HG02938 (cell line): ENCODE results near the gene SMAGP.
"Not testable (repeated sequence)": the region's sequence is repeated elsewhere in the genome, so short reads cannot be mapped to it uniquely, and the experiment has no call there.

ENCODE experiments used
- ATAC-seq: cut with Tn5 transposase; IDR thresholded peaks from one replicate; pipeline ENCODE4 v1.9.1; 2021; ENCODE audit warnings: mild to moderate bottlenecking, moderate library complexity; ENCODE audit not compliant: unreplicated experiment

SMAGP gene

DNA sequence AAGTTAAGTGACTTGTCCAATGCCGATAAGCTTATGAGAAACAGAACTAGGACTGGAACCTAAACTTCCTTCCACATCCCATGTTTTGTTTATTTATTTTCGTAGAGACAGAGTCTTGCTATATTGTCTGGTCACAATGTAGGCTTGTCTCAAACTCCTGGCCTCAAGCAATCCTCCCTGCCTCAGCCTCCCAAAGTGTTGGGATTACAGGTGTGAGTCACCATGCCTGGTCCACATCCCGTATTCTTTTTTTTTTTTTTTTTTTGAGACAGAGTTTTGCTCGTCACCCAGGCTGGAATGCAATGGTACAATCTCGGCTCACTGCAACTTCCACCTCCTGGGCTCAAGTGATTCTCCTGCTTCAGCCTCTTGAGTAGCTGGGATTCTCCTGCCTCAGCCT, 43.1 kb downstream of the SMAGP start:
- ATAC-seq: not testable (repeated sequence)

DNA sequence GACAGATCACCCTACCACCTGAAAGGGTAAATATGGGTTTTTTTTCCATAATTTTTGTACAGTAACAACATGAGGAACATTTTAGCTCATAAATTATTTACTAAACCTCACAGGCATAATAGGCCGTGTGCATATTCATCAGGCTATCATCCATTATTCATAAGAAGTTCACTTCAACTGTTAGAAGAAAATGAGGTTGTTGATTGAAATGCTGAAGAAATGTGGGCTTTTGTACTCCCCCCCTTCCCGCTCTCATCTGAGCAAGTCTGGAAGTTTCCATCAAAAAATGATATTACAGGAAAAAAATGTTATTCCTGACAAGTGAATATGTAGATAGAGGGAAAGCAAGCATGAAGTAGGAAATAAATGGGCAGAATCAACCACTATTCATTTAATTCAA, 44.4 kb downstream of the SMAGP start:
- ATAC-seq: no peak

DNA sequence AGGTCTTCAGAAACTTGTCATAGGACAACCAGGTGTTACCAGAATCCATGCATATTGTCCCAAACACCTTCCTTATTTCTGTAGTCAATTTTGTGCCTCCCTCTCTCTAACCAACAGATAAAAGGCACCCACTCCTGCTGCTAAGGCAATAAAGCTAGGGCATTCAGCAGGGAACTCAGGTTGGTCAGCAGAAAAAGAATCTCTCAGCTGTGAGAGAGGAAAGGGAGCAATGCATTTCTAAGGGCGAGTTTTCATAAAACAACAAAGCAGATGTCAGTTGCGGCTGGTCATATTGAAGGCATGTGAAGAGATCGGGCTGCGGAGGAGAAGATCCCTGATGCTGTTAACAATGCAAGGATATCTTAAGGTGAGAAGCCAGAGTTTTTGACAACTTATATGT, 45.0 kb downstream of the SMAGP start:
- no peak for ATAC-seq

DNA sequence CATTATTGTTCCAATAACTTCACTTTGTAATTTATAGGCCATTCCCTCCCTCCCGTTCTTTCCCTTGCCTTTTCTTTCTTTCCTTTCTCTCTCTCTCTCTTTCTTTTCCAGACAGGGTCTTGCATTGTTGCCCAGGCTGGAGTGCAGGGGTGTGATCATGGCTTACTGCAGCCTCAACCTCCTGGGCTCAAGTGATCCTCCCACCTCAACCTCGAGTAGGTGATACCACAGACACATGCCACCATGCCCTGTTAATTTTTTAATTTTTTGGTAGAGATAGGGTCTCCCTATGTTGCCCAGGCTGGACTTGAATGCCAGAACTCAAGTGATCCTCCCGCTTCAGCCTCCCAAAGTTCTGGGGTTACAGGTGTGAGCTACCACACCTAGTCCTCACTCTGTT, 45.6 kb downstream of the SMAGP start:
- ATAC-seq: no peak

DNA sequence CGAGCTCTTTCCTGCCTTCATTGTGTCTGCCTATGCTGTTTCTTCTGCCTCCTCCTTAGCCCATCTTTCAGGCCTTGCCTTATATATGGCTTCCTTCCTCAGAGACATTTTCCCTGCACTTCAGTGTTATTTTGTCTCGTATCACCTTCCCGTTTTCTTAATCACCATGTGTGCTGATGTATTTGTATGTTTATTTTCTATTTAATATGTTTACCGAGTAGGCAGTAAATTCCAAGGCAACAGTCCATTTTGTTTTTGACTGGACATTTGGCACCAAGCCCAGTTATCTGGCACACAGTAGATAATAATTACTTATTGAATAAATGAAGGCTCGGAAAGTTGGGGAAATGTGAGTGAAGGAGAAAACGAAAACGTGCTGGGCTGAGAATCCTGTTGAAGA, 47.8 kb downstream of the SMAGP start:
- no peak for ATAC-seq

DNA sequence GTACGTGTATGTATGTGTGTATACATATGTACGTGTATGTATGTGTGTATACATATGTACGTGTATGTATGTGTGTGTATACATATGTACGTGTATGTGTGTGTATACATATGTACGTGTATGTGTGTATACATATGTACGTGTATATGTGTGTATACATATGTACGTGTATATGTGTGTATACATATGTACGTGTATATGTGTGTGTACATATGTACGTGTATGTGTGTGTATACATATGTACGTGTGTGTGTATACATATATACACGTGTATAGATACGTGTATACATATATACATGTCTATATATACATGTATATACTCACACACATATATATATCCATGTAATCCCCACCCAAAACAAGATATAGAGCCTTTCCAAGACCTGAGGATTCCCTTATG, 50.4 kb downstream of the SMAGP start:
- ATAC-seq: not testable (repeated sequence)

DNA sequence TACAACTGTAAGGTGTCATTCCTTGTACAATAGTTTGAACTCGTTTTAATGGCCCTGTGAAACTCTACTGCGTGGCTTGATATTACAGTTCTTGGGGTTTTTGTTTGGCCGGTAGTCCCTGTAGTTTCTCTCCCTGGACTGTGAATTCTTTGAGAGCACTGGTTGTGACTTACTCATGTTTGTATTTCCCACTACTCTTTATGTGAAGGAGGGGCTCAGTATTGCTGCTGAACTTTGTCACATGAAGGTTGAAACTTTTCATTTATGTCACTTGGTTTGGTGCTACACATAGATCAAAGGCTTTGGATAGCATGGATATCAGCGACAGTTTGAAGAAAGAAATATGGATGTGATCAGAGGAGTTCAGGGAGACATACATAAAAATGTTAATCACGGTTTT, 50.9 kb downstream of the SMAGP start:
- ATAC-seq: no peak

DNA sequence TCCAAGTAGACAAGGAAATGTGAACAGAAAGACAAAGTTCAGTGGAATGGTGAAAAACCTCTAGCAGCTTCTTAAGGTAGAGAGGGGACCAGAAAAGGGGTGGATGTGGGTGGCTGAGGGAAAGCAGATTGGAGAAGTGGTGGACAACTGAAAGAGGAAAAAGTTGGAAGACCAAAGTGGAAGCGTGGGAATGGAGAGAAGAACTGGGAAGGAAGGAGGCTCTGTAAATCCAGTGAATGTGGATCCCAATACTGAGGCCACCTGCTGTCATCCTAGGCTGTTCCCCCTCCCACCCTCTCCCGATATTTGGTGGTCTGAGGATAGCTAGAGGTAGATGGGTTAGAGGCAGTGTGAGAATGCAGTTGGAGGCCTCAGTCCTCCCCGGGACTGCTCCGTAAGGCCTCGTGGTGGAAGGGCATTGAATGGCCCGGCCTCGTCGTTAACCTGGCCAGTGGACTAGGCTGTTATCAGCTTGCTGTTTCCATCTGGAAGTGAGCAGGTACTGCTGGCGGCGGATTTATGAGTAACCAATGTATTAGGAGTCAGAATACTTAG, 51.5 kb downstream of the SMAGP start:
- ATAC-seq: no peak

DNA sequence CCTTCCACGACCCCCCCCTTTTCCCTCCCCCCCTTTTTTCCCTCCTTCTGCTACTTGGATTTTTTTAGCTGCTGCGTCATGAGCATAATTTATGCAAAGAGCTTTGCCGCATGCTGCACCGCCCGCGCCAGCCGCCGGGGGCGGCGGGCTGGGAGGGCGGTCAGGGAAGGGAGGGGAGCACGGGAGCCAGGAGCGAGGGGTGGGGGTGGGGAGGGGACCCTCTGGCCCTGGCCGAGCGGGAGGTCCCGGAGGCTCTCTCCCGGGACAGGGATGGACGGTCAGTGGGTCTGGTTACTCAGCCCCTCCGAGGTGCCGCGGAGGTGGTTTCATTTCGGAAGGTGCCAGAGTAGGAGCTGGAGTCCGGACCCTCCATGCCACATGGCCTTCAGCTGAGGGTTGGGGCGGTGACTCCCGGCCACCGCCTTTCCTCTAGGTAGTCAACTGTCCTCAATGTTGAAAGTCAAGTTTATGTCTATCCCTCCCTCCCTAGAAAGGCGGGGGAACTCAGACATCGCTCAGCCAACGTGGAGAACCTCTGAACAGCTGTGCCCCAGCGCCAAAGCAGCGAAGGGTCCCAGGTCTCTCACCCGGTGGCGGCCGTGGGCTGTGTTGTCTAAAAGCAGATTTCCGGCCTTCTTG, 52.1 kb downstream of the SMAGP start, which contains the start of gene POU6F1:
Gene POU6F1 (minus strand): TSS at position 95 of the 639 bp plus-strand sequence. CDS start 11,226 bp downstream, outside the sequence.
- ATAC-seq: peak; percentile 57

DNA sequence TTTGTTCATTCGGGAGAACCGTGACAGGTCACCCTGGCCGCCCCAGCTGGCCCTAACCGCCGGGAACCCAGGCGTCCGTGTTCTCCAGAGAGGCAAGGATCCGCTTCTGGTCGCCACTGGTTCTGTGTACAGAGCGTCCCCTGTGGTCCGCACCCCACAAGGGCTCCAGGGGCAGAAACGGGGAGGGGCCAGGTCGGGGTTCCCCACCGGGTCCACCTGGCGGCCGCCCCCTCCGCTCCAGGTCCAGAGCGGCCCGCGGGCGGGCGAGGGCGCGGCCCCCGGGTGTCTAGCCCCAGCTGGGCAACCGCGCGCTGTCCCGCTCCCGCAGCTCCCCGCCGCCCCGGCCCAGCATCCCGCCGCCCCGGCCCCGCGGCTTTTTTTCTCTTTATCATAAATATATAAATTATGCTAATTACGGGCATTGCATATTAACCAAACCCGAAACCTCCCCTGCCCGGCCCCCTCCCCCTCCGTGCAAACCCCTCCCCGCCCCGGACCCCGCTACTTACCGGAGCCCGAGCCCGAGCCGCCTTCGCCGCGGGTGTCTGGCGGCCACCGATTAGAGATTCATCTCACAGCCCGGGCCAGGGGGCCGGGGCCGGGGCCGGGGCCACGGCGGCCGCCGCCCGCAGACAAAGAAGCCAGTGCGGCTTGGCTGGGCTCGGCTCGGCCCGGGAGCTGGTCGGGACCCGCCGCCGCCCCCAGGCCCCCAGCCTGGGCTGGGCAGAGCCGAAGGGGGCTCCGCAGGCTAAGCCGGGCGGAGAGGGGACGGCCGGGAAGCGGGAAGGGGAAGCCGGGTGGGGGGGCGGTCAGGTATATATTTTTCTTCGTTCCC, 52.9 kb downstream of the SMAGP start:
- peak; percentile 20 for ATAC-seq

DNA sequence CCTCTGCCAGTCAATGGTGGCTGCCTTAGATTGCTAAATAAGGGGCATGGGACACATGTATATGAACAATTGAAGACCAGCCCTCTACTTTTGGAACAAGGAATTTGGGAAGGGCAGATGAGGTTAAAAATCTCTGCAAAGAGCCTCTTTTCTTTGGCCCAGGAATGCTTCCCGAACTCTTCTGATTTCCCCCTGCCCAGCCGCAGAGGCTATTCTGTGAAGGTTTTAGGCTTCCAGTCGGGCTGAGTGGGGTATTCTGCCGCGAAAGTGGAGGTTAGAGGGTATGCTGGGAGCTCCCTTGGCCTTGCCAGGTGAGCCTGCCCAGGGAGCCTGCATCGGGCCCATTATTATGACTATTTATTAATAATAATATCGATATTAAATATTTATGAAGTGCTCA, 53.6 kb downstream of the SMAGP start:
- no peak for ATAC-seq

DNA sequence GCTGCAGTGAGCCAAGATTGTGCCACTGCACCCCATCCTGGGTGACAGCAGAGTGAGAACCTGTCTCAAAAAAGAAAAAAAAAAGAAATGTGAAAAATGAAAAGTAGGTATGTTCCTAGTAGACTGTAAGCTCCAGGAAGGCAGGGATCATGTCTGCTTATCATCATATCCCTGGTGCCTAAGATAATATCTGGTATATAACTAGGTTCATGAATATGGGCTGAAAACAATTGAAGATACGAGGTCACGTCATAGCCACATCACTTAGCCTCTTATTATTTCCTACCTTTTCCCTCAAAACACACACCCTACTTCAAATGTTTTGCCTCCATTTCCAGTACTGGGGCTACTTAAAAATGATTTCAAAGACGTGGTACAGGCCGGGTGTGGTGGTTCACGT, 55.3 kb downstream of the SMAGP start:
- ATAC-seq: no peak

DNA sequence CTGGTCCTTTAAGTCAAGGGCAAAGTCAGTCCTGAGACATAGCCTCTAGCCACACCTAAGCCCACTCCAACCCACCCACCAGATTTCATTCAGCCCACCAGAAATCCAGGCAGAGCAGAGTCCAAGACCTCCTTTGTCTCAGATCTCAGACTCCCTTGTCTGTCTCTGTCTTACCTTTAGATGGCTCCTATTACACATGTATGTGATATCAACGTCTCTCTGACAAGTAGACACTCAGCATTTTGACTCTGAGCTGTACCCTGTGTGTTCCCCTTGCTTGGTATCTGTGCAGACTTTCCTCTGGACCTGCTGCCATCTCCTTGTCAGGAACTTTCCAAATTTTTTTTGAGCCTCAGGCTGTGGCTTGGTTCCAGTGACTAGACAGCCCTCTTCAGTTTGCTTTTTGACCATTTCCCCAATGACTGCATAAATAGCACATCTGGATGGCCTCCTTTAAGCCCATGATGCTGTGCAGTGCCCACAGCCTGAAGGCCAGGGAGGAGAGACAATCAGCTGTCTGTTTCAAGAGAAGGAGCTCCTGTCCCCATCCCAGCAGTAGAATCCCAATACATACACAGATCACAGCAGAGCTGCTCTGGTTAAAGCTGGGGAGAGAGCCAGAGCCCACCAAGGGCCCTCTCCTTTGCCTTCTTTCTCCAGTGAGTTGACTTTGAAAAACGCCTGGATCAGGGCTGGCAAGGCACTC, 59.4 kb downstream of the SMAGP start:
- ATAC-seq: no peak

DNA sequence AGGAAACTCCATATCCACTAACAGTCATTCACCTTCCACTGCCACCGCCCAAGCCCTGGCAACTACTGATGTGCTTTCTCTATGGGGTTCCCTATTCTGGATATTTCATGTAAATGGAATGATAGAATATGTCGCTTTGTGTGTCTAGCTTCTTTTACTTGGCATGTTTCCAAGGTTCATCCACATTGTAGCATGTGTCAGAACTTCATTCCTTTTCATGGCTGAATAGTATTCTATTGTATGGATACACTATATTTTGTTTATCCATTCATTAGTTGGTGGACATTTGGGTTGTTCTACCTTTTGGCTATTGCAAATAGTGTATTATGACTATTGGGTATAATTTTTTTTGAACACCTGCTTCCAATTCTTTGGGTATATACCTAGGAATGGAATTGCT, 61.0 kb downstream of the SMAGP start:
- ATAC-seq: no peak

DNA sequence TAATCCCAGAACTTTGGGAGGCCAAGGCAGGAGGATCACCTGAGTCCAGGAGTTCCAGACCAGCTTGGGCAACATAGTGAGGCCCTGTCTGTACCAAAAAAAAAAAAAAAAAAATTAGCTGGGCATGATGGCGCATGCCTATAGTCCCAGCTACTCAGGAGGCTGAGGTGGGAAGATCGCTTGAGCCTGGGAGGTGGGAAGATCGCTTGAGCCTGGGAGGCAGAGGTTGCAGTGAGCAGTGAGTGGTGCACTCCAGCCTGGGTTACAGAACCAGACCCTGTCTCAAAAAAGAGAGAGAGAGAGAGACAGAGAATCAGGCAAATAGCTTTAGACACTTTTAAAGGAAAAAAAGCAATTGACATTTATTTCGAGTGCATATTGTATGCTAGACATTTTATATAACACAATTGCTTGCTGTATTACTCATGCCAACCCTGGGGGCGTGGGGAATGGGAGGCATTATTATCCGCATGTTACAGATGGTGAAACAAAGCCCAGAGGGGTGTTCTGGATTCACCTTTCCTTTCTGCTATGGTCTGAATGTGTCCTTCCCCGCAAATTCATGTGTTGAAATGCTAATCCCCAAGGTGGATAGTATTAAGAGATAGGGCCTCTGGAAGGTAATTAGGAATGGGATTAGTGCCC, 62.1 kb downstream of the SMAGP start:
- no peak for ATAC-seq

DNA sequence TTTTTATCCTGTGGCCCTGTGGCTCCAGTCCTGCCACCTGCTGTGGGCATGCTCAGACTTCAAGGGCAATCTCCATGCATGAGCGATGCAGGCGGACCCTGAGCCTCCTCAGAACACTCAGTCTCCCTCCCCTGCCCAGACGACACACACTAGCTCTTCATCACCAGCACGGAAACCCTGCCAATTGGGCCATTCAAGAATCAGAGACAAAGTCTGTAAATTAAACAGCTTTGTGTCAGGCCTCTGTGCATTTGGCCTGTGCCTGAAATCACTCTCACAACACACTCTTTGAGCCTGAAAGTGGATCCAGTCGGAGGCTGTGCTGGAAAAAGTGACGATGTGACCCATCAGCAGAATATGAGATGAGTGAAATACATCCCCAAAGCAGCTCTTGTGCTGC, 64.9 kb downstream of the SMAGP start:
- ATAC-seq: no peak

DNA sequence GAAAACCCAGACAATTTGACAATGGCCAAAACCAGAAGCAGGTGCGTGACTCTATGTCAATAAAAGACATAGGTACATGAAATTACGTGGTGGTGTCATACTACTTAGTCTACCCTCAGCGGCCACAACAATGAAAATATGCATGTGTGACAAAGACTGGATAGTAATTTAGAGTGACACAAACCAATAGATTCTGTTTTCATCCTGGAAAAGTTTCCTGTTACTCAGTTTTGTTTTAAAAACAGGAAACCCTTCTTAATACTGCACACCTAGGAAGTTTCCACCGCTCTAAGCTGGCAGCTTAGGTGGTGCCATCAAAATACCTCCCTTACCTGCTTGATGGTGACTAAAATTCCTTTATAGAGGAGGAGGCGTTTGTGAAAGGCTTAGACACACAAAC, 67.5 kb downstream of the SMAGP start:
- no peak for ATAC-seq

DNA sequence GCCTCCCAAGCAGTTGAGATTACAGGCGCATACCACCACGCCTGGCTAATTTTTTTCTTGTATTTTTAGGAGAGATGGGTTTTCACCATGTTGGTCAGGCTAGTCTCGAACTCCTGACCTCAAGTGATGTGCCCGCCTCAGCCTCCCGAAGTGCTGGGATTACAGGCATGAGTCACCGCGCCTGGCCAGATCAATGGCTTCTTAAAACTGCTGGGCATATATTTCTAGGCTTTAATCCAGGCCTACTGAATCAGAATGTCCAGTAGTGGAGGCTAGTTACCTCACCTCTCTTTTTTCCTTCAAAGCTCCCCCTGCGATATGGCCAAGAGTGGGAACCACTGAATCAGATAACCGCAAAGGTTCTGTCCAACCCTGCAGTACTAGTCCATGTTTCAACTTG, 69.4 kb downstream of the SMAGP start:
- ATAC-seq: no peak

DNA sequence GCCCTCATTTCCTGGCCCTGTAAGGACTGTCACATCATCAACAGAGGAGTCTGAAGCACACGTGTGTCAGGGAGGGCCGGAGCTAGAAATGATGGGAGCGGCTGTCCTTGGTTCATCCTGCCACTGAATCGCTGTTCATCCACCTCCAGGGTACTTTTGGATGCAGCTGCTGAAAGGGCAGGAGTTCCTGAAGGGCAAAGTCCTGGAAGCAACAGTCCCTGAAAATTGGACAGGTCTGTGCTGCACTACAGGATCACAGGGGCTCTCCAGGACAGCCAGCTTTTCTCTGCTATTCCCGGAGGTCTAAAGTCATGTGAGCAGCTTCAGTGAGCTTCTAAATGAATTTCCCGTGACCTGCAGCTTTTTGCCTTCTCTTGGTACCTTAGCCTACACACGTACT, 70.1 kb downstream of the SMAGP start:
- ATAC-seq: no peak

DNA sequence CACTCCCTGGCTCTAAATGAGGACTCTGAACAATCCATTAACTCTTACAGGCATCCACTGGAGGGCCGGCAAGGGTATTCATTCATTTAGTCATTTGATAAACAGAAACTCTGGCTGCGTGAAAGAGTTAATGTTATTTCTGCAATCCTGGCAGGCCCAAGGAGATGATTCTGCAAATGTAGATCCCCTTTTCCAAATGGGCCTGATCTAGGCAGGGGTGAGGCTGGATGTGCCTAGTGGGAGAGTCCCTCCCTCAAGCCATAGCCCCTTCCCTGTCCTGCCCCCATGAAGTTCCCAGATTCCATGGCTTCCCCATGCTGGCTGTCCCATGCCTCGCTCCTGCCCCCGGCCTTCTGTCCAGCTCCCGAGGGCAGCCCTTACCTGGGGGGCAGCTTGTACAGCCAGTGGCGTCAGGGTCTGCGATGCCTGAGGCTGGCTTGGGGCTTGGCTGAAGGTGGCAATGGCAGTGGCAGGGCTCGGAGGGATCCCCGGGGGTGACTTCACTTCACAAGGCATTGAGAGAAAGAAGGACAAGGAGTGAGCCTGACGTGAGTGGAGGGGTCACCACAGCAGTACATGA, 70.8 kb downstream of the SMAGP start:
- ATAC-seq: no peak
